Mesothelial cell of epicardium (in vitro differentiated cells): ENCODE data around the gene LRRC37A. TPM values are rescaled to one million over a fixed set of nuclear protein-coding genes. Genes with fewer than 3 reads are reported as not detected.
A peak's percentile ranks its signal among the peaks of the same experiment; 100 is the strongest.
"Not testable (repeated sequence)": the region's sequence is repeated elsewhere in the genome, so short reads cannot be mapped to it uniquely, and the experiment has no call there.

Experiments used
- DNase-seq, 2 experiments: peaks; one replicate each; pipeline ENCODE4 v3.0.0; 2021; ENCODE audit warnings: low spot score in 2 of 2; ENCODE audit not compliant: unreplicated experiment in 2 of 2
- H3K27ac Mint-ChIP-seq: 2 replicates; pipeline ENCODE4 v1.8.0; 2021; ENCODE audit warnings: mixed read lengths
- H3K27me3 Mint-ChIP-seq: 2 replicates; pipeline ENCODE4 v1.8.0; 2021; ENCODE audit warnings: low read depth, mixed read lengths
- H3K36me3 Mint-ChIP-seq: 2 replicates; pipeline ENCODE4 v1.8.0; 2021; ENCODE audit warnings: mixed read lengths
- H3K4me1 Mint-ChIP-seq: 2 replicates; pipeline ENCODE4 v1.8.0; 2021; ENCODE audit warnings: mixed read lengths
- H3K4me3 Mint-ChIP-seq: 2 replicates; pipeline ENCODE4 v1.8.0; 2021; ENCODE audit warnings: mild to moderate bottlenecking, moderate library complexity, mixed read lengths
- H3K9me3 Mint-ChIP-seq: 2 replicates; pipeline ENCODE4 v1.8.0; 2021; ENCODE audit warnings: mixed read lengths
- total RNA-seq: library from RNA; stranded (reverse); gene quantifications from 3 replicates; pipeline ENCODE4 v1.2.1, GENCODE V29; 2021

The LRRC37A gene
- total RNA-seq, 1 donor from 2014 or later, result 7.3 TPM

DNA sequence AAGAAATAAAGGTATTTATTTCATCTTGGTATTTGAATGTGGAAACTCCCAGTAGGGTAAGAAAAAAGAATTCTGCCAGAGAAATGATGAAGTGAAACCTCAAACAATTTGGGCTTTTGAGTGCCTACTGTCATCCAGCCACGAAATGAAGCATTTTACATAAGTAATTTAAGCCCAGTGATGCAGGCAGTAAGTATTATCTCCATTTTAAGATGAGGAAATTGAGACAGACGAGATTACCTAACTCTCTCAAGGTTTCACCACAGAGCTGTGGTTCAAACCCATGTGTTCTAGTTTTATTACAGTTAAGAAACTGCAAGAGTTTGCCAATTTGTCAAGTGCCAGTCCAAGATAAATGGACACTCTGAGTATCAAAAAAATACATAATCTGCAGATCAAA, 53.4 kb downstream of the LRRC37A start:
- H3K9me3 Mint-ChIP-seq, H3K4me1 Mint-ChIP-seq, DNase-seq, H3K36me3 Mint-ChIP-seq, H3K27ac Mint-ChIP-seq, H3K27me3 Mint-ChIP-seq, H3K4me3 Mint-ChIP-seq: not testable (repeated sequence)

DNA sequence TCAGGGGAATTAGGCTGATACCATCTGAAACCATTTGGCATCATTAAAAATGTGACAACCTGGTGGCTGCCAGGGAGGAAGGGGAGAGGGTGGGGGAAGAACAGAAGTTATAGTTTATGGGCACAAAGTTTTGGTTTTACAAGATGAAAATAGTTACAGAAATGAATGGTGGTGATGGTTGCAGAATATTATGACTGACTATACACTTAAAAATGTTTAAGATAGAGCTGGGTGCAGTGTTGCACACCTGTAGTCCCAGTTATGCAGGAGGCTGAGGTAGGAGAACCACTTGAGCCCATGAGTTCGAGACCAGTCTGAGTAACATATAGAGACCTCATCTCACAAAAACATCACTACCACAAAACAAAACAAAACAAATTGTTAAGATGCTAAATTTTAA, 54.1 kb downstream of the LRRC37A start:
- DNase-seq, H3K4me1 Mint-ChIP-seq, H3K9me3 Mint-ChIP-seq, H3K36me3 Mint-ChIP-seq, H3K27me3 Mint-ChIP-seq, H3K27ac Mint-ChIP-seq, H3K4me3 Mint-ChIP-seq: not testable (repeated sequence)

DNA sequence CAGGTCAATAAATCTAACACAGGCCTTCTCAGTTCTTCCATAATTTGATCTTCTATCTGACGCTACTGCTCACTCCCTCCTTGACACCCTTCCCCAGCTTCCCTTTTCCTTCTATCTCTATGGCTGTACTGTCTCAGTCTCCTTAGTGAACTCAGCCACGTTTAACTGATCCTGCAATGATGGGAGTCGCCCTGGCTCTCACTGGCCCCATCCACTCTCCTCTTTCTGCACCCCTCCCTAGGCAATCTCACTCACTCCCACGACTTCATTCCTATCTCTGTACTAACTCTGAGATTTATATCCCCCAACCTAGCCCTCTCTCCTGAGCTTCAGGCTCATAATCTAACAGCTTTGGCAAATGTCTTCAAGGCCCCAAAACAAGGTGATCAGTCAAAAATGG, 58.9 kb downstream of the LRRC37A start:
- not testable (repeated sequence) for H3K4me3 Mint-ChIP-seq, H3K27me3 Mint-ChIP-seq, H3K4me1 Mint-ChIP-seq, DNase-seq, H3K36me3 Mint-ChIP-seq, H3K27ac Mint-ChIP-seq, H3K9me3 Mint-ChIP-seq

DNA sequence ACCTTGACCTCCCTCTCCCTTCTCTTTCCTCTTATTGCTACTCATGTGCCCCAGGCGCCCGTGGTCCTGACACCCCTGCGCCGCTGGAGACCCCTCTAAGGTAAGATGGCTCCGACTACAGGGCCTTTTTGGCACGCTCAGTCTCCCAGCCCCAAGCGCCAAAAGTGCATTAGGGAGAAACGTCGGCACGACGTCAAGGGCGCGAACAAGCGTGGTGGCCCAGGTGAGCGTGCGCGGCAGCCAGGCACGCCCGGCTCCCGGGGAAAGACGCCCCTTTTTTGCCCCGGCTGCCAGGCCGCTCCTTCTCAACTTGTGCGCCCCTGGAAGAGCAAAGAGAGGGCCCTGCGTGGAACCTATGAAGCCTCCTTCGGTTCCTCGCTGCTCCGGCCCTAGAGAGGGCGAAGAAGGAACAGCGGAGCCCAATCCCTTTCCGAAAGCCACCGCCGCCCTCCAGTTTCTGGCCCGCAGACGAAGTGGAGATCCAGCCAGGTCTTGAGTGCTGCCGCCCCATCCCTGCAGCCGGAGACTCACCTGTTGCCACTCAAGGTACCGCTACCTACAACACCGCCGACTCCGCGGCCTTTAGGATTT, 66.3 kb downstream of the LRRC37A start:
- not testable (repeated sequence) for H3K27ac Mint-ChIP-seq, H3K36me3 Mint-ChIP-seq, H3K4me3 Mint-ChIP-seq, H3K27me3 Mint-ChIP-seq, H3K9me3 Mint-ChIP-seq, DNase-seq, H3K4me1 Mint-ChIP-seq

DNA sequence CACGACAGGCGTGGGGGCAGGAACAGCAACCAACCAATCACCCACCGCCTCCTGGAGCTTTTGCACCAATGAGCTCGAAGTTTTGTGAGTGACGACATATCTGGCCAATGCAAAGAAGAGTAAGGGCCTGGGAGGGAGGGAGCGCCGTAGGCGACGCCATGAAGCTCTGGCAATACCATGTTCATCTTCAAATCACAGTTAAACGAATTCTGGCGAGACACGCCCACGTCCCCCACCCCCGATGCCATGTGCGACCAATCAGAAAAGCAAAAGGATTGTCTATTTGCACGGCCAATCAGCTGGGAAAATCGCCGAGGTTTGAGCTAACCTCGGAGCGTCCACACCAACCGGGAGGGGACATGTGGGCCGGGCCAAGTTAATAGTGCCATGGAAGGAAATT, 66.8 kb downstream of the LRRC37A start, which contains the start of gene ARL17B:
Gene ARL17B (minus strand): TSS at position 12 of the 400 bp plus-strand sequence. CDS start 3,369 bp downstream, outside the sequence.
- H3K36me3 Mint-ChIP-seq, H3K4me1 Mint-ChIP-seq, H3K27ac Mint-ChIP-seq, H3K9me3 Mint-ChIP-seq, H3K27me3 Mint-ChIP-seq, H3K4me3 Mint-ChIP-seq: not testable (repeated sequence)
- DNase-seq, result peak; percentile 69 to 86

DNA sequence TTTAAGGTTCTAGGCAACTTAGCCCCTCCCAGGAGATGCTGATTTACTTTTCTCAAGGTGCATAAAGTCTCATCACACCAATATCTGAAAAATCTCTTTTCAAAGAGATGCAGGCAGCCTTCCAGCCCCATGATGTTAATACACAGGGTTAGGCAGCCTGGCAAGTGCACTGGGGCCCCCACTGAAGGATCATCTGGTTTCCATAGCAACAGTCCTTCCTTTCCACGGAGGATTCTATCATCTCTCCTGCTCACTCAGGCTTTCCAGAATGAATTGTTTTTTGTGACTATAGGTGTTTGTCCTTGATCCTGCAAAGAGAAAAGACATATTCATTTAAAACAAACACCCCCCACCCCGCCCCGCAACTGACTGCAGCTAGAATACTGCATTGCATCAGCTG, 72.6 kb downstream of the LRRC37A start:
- H3K4me1 Mint-ChIP-seq, H3K4me3 Mint-ChIP-seq, H3K9me3 Mint-ChIP-seq, H3K27ac Mint-ChIP-seq, H3K36me3 Mint-ChIP-seq, DNase-seq, H3K27me3 Mint-ChIP-seq: not testable (repeated sequence)

DNA sequence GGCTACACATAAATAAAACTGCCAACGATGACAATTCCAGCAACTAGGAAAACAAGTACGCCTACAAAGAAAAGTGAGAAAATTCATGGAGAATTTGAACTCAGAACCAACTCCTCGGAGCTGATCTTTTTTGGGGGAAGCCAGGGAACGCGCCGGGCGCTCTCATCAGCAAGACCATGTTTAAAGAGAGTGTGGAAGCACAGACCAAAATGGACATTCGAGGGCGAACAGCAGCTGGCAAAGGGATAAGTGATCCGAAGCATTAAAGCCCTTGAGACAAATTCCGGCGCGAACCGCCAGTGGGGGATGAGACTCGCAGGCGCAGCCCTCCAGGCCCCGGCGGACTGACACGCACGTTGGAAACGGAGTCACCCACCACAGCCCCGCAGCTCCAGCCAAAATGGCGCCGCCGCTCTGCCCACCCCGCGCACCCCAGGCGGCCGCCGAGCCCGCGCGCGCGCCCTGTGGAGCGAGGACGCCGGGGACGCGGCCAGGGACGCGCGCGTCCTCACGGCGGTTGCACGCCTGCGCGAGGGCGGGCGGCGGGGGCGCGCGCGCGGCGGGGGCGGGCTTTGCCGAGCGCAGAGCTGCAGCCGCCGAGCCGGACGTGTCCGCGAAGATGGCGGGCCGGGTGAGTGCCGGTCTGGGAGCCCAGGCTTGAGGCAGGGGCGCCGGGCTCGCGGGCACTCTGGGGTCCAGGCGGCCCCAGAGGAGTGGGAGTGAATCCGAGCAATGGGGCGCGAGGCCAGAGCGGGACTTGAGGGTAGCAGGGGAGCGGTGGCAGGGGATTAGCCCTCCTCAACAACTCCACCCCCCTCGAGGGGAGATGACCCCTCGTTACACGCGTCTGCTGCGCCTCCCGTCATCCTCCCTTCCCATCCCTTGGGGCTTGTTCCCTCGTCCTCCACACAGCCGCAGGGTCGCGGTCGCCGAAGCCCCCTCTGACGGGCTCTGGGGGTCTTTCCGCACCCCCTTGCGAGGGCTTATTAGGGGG, 77.6 kb downstream of the LRRC37A start:
- not testable (repeated sequence) for H3K4me3 Mint-ChIP-seq, H3K4me1 Mint-ChIP-seq, DNase-seq, H3K27me3 Mint-ChIP-seq, H3K9me3 Mint-ChIP-seq, H3K36me3 Mint-ChIP-seq, H3K27ac Mint-ChIP-seq

DNA sequence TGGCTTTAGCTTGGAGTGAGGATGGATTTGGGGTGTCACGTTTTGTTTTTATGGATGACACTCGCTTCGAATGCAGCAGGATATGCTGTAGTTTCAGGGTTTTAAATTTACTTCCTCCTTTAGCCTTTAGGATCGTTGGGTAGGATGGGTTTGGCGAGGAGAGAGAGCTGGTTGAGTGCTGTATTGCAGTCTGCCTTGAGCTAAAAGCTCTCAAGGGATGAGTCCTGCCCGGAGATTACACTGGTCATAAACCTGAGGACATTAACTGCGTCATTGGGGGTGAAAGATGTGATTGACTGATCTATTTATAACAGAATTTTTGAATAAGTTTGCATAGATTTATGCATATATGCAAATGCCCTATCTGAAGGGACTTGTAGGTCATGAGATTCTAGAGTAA, 78.5 kb downstream of the LRRC37A start:
- H3K36me3 Mint-ChIP-seq, H3K27ac Mint-ChIP-seq, DNase-seq, H3K27me3 Mint-ChIP-seq, H3K9me3 Mint-ChIP-seq, H3K4me1 Mint-ChIP-seq, H3K4me3 Mint-ChIP-seq: not testable (repeated sequence)

DNA sequence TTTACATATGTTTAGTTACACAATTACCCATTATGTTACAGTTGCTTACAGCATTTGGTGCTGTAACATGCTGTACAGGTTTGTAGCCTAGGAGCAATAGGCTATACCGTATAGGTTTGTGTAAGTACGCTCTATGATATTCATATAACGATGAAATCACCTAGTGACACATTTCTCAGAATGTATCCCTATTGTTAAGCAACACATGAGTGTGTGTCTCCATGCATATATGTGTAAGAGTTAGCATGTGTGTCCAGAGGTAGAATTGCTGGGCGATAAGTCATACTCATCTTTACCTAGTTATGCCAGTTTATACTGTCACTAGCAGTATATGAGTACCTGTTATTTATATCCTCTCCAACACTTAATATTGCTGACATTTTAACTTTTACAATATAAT, 88.2 kb downstream of the LRRC37A start:
- H3K27me3 Mint-ChIP-seq, H3K9me3 Mint-ChIP-seq, DNase-seq, H3K27ac Mint-ChIP-seq, H3K36me3 Mint-ChIP-seq, H3K4me1 Mint-ChIP-seq, H3K4me3 Mint-ChIP-seq: not testable (repeated sequence)

DNA sequence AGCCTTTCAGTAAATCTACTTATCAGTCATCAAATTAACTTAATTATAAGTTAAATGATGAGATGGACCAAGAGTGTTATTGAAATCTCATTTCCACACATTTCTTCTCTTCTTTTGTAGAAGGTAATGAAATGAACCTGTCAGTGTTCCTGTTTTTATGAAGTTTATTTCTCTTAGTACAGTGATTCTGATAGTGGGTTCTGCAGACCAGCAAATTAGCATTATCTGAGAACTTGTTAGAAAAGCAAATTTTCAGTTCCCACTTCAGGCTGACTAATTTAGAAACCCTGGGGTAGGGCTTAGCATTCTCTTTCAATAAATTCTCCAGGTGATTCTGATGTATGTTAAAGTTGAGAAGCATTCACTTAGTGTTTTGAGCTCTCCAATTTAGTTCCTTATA, 90.6 kb downstream of the LRRC37A start:
- DNase-seq, H3K9me3 Mint-ChIP-seq, H3K27me3 Mint-ChIP-seq, H3K4me3 Mint-ChIP-seq, H3K4me1 Mint-ChIP-seq, H3K27ac Mint-ChIP-seq, H3K36me3 Mint-ChIP-seq: not testable (repeated sequence)

Other genes starting within 250 kb of the LRRC37A start
- 185 to 189 TPM (median 189 TPM) in 3 replicates for gene KANSL1, start 101.7 kb upstream of the LRRC37A start, total RNA-seq
- gene ARL17B, start 66.6 kb downstream of the LRRC37A start, total RNA-seq, result 16.6 to 21.1 TPM (median 18.0 TPM) in 3 replicates
- 23.8 to 26.8 TPM (median 24.5 TPM) in 3 replicates for gene LRRC37A2, start 217.3 kb downstream of the LRRC37A start, total RNA-seq